HG03439 (cell line): ENCODE measurements around the gene CRYZ.
A peak's percentile ranks its signal among the peaks of the same experiment; 100 is the strongest.
"Not testable (repeated sequence)": the region's sequence is repeated elsewhere in the genome, so short reads cannot be mapped to it uniquely, and the experiment has no call there.

ENCODE experiments used
- ATAC-seq: cut with Tn5 transposase; IDR thresholded peaks from one replicate; pipeline ENCODE4 v1.9.1; 2021; ENCODE audit warnings: mild to moderate bottlenecking, moderate library complexity; ENCODE audit not compliant: unreplicated experiment

The CRYZ gene

GRCh38 chr1:74732960-74733603 lies at the start of gene CRYZ, which contains the start of gene TYW3:
TSS of gene CRYZ (minus strand) at chr1:74733050. CDS start at chr1:74724821, 8,229 bp downstream.
TSS of gene TYW3 (plus strand) at chr1:74733152. CDS start at chr1:74733245, 93 bp downstream.
- ATAC-seq, result peak; percentile 79

GRCh38 chr1:74780594-74780993 lies 47.7 kb upstream of the CRYZ start:
- no peak for ATAC-seq

- no peak for ATAC-seq
Observed at GRCh38 chr1:74779750-74780149, 46.9 kb upstream of the CRYZ start.

- ATAC-seq, result no peak
Observed at GRCh38 chr1:74777525-74777924, 44.7 kb upstream of the CRYZ start.

GRCh38 chr1:74775735-74776134 lies 42.9 kb upstream of the CRYZ start:
- ATAC-seq, result no peak

- ATAC-seq, result no peak
Observed at GRCh38 chr1:74773582-74773981, 40.7 kb upstream of the CRYZ start.

GRCh38 chr1:74772945-74773344 lies 40.1 kb upstream of the CRYZ start:
- ATAC-seq, result no peak

GRCh38 chr1:74771913-74772515 lies 39.2 kb upstream of the CRYZ start:
- ATAC-seq, result no peak

- no peak for ATAC-seq
Observed at GRCh38 chr1:74767490-74767889, 34.6 kb upstream of the CRYZ start.

- no peak for ATAC-seq
Observed at GRCh38 chr1:74766579-74766978, 33.7 kb upstream of the CRYZ start.

GRCh38 chr1:74763807-74764206 lies 31.0 kb upstream of the CRYZ start:
- no peak for ATAC-seq

- ATAC-seq, result not testable (repeated sequence)
Observed at GRCh38 chr1:74756650-74757049, 23.8 kb upstream of the CRYZ start.

- ATAC-seq, result no peak
Observed at GRCh38 chr1:74755475-74755874, 22.6 kb upstream of the CRYZ start.

GRCh38 chr1:74753104-74753503 lies 20.3 kb upstream of the CRYZ start:
- no peak for ATAC-seq

- peak; percentile 58 for ATAC-seq
Observed at GRCh38 chr1:74748960-74749359, 16.1 kb upstream of the CRYZ start.

- not testable (repeated sequence) for ATAC-seq
Observed at GRCh38 chr1:74745247-74745646, 12.4 kb upstream of the CRYZ start.

GRCh38 chr1:74740307-74740980 lies 7.6 kb upstream of the CRYZ start:
- ATAC-seq, result not testable (repeated sequence)

GRCh38 chr1:74737333-74737732 lies 4.5 kb upstream of the CRYZ start:
- ATAC-seq, result no peak

- ATAC-seq, result peak; percentile 63
Observed at GRCh38 chr1:74733604-74734484, 994 bp upstream of the CRYZ start.

GRCh38 chr1:74732071-74732946 lies 541 bp downstream of the CRYZ start:
- peak; percentile 29 for ATAC-seq
